Hepatocyte (in vitro differentiated cells): ENCODE measurements around the gene AKTIP. TPM values are rescaled to one million over a fixed set of nuclear protein-coding genes. Genes with fewer than 3 reads are reported as not detected.

Experiments used
- DNase-seq: peaks from one replicate; pipeline ENCODE4 v3.0.0-alpha.2; 2016; ENCODE audit warnings: low spot score
- H2AFZ ChIP-seq: fragments of 200-600 bp; sonication (generic); 2 replicates; pipeline ENCODE4 v1.6.0; 2016; ENCODE audit warnings: antibody characterized with exemption, mild to moderate bottlenecking
- H3K27ac ChIP-seq: fragments of 200-600 bp; sonication (generic); 2 replicates; pipeline ENCODE4 v1.5.1; 2016; ENCODE audit warnings: mild to moderate bottlenecking
- H3K27me3 ChIP-seq: fragments of 200-600 bp; sonication (generic); 2 replicates; pipeline ENCODE4 v1.6.1; 2016
- H3K36me3 ChIP-seq: fragments of 200-600 bp; sonication (generic); replicated peaks from 2 replicates; pipeline ENCODE4 v1.5.1; 2016; ENCODE audit warnings: low read depth; ENCODE audit not compliant: insufficient read depth
- H3K4me1 ChIP-seq: fragments of 200-600 bp; sonication (generic); 2 replicates; pipeline ENCODE4 v1.5.1; 2016; ENCODE audit warnings: mild to moderate bottlenecking, moderate library complexity; ENCODE audit not compliant: insufficient read depth
- H3K4me2 ChIP-seq: fragments of 200-600 bp; sonication (generic); 2 replicates; pipeline ENCODE4 v1.6.0; 2016
- H3K4me3 ChIP-seq: fragments of 200-600 bp; sonication (generic); 2 replicates; pipeline ENCODE4 v1.5.1; 2016; ENCODE audit warnings: mild to moderate bottlenecking
- H3K79me2 ChIP-seq: fragments of 200-600 bp; sonication (generic); 2 replicates; pipeline ENCODE4 v1.6.0; 2017; ENCODE audit warnings: mild to moderate bottlenecking
- H3K9me2 ChIP-seq: fragments of 200-600 bp; sonication (generic); replicated peaks from 2 replicates; pipeline ENCODE4 v1.6.0; 2017; ENCODE audit warnings: mild to moderate bottlenecking; ENCODE audit not compliant: insufficient read depth
- H3K9me3 ChIP-seq: fragments of 200-600 bp; sonication (generic); 2 replicates; pipeline ENCODE4 v1.5.1; 2016; ENCODE audit warnings: low read depth, mild to moderate bottlenecking
- H4K20me1 ChIP-seq: fragments of 200-600 bp; sonication (generic); 2 replicates; pipeline ENCODE4 v1.6.0; 2016; ENCODE audit warnings: mild to moderate bottlenecking; ENCODE audit not compliant: insufficient read depth, poor library complexity, severe bottlenecking
- CTCF ChIP-seq: fragments of 200-600 bp; sonication (generic); IDR thresholded peaks from 2 replicates; pipeline ENCODE4 v1.5.1; 2016; ENCODE audit warnings: antibody characterized with exemption, mild to moderate bottlenecking; ENCODE audit not compliant: poor library complexity
- EZH2 ChIP-seq: fragments of 200-600 bp; sonication (generic); IDR thresholded peaks from 2 replicates; pipeline ENCODE4 v1.6.1; 2016; ENCODE audit warnings: antibody characterized with exemption, mild to moderate bottlenecking, borderline replicate concordance
- EZH2phosphoT487 ChIP-seq: fragments of 200-600 bp; sonication (generic); IDR thresholded peaks from one replicate; pipeline ENCODE4 v1.6.1; 2018; ENCODE audit warnings: antibody characterized with exemption, mild to moderate bottlenecking, low read depth, moderate library complexity; ENCODE audit not compliant: unreplicated experiment, severe bottlenecking
- WGBS: methylation state at CpG from one replicate; pipeline ENCODE4 v1.1.6; 2016; ENCODE audit warnings: low lambda C conversion rate; ENCODE audit errors: missing lambda C conversion rate; 5-methylcytosine and 5-hydroxymethylcytosine counted together
- polyA plus RNA-seq: library from polyadenylated mRNA; unstranded; fragments of >200 nt; fragmentation: Nextera tagmentation; extraction: Ambion mirVana; gene quantifications from 2 replicates; pipeline ENCODE4 v1.2.1, GENCODE V29; 2016
- total RNA-seq: library from RNA; depleted of rRNA; stranded (reverse); fragments of >200 nt; gene quantifications from 2 replicates; pipeline ENCODE4 v1.2.3, GENCODE V29; 2014

Gene AKTIP
- total and polyA plus RNA-seq, 2 experiments from 2014 or later, result 24.3 to 43.7 TPM

- peak; percentile 87 for DNase-seq
- no peaks in the 10 kb centered on the region for H3K9me3 ChIP-seq
- no peaks in the 10 kb centered on the region for H3K79me2 ChIP-seq
- TF ChIP-seq EZH2phosphoT487, result no peak
- TF ChIP-seq EZH2, result no peak
- TF ChIP-seq CTCF, result no peak
- peak overlapping the region; percentile 87 for H3K27ac ChIP-seq
- H4K20me1 ChIP-seq, result no peaks in the 10 kb centered on the region
- peak overlapping the region; percentile 55 for H3K4me2 ChIP-seq
- H3K36me3 ChIP-seq, result no peaks in the 10 kb centered on the region
- no peak overlapping the region for H3K4me3 ChIP-seq
- WGBS, result 71% methylated on average over 12 of the region's 12 CpGs
- H3K9me2 ChIP-seq, result no peaks in the 10 kb centered on the region
- peaks cover 6% of the 10 kb centered on the region for H3K4me1 ChIP-seq
- no peak overlapping the region for H2AFZ ChIP-seq
- no peaks in the 10 kb centered on the region for H3K27me3 ChIP-seq
Observed at GRCh38 chr16:53511403-53512280, 8.6 kb upstream of the AKTIP start.

- DNase-seq, result no peak
- no peak overlapping the region for H2AFZ ChIP-seq
- H4K20me1 ChIP-seq, result no peaks in the 10 kb centered on the region
- H3K9me3 ChIP-seq, result no peaks in the 10 kb centered on the region
- H3K36me3 ChIP-seq, result no peaks in the 10 kb centered on the region
- no peak overlapping the region for H3K4me3 ChIP-seq
- no peaks in the 10 kb centered on the region for H3K79me2 ChIP-seq
- no peaks in the 10 kb centered on the region for H3K27me3 ChIP-seq
- peak overlapping the region; percentile 86 for H3K27ac ChIP-seq
- no peak for TF ChIP-seq EZH2
- no peak for TF ChIP-seq EZH2phosphoT487
- no peak for TF ChIP-seq CTCF
- H3K9me2 ChIP-seq, result no peaks in the 10 kb centered on the region
- WGBS, result 75% methylated on average over 6 of the region's 6 CpGs
- no peak overlapping the region for H3K4me2 ChIP-seq
- peaks cover 6% of the 10 kb centered on the region for H3K4me1 ChIP-seq
Observed at GRCh38 chr16:53511084-53511402, 8.0 kb upstream of the AKTIP start.

GRCh38 chr16:53510704-53511070 is 7.7 kb upstream of the AKTIP start:
- TF ChIP-seq EZH2phosphoT487, result no peak
- no peak for TF ChIP-seq EZH2
- no peak for TF ChIP-seq CTCF
- Histone ChIP-seq H3K4me2 (no peak overlapping the region), H3K4me3 (no peak overlapping the region), H3K9me3 (no peaks in the 10 kb centered on the region), H3K27ac (peak overlapping the region; percentile 86), H3K36me3 (no peaks in the 10 kb centered on the region), H3K9me2 (no peaks in the 10 kb centered on the region), H3K27me3 (no peaks in the 10 kb centered on the region), H2AFZ (peak overlapping the region; percentile 24), H4K20me1 (no peaks in the 10 kb centered on the region), H3K4me1 (peaks cover 6% of the 10 kb centered on the region), H3K79me2 (no peaks in the 10 kb centered on the region)
- no peak for DNase-seq
- WGBS, result 58% methylated on average over 2 of the region's 2 CpGs
